HG02981 (cell line): ENCODE data around the gene CCNDBP1.
"Not testable (repeated sequence)": the region's sequence is repeated elsewhere in the genome, so short reads cannot be mapped to it uniquely, and the experiment has no call there.

Experiments
- ATAC-seq: cut with Tn5 transposase; IDR thresholded peaks from one replicate; pipeline ENCODE4 v1.9.1; 2021; ENCODE audit warnings: mild to moderate bottlenecking, moderate library complexity; ENCODE audit not compliant: unreplicated experiment

The CCNDBP1 gene

DNA sequence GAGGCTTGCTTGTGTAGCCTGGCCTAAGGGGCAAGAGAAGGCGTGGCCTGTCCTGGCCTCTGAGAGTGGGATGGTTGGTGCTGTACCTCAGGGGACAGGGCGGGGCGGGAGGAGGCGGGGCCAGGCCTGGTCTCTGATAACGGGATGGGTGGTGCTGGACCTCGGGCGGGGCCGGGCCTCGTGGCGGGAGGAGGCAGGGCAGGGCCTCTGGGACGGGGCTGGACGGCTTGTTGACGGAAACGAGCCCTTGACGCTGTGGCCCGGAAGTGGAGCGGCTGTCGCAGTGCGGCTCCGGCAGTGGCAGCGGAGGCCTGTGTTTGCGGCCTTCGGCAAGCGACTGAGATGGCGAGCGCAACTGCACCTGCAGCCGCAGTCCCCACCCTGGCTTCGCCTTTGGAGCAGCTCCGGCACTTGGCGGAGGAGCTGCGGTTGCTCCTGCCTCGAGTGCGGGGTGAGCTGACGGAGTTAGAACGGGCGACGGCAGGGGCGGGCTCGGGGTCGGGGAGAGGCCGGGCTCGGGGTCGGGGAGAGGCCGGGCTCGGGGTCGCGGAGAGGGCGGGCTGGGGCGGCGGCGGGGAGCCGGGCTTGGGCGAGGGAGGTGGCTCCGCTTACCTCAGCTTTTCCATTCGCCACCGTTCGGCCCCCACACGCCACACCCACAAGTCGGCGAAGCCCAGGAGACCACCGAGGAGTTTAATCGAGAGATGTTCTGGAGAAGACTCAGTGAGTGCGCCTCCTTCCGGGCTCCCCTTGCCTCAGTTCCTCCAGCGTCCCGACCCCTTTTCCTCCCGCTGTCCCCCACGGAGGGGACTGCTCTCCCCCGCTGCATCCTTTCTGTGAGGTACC lies at the start of gene CCNDBP1:
Gene CCNDBP1 (plus strand): TSS at position 247 of the 846 bp plus-strand sequence. CDS start 96 bp downstream, at position 343.
- peak; percentile 93 for ATAC-seq

DNA sequence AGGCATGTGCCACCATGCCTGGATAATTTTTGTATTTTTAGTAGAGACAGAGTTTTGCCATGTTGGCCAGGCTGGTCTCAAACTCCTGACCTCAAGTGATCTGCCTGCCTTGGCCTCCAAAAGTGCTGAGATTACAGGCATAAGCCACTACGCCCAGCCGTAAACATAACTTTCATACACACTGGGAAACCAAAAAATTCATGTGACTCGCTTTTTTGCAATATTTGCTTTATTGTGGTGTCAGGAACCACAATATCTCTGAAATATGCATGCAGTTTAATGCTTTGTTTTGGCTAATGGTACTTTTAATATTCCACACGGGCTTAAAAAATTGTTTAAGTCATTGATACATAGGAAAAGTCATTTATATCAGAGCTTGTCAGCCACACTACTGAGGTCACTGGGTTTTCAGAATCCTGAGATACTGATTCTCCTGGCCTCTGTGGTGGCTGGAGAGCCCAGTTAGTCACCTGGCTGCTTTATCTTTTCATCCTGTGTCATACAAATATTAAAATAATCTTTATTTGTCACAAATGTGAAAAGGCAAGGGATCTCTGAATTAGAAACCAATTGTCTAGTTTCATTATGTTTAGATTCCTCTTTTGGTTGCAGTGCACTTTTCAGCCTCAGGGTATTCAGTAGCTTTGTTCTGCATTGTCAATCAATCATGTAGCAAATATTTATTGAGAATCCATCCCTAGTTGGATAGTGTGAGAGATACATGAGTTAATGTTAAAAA lies 41.8 kb upstream of the CCNDBP1 start:
- ATAC-seq: no peak

DNA sequence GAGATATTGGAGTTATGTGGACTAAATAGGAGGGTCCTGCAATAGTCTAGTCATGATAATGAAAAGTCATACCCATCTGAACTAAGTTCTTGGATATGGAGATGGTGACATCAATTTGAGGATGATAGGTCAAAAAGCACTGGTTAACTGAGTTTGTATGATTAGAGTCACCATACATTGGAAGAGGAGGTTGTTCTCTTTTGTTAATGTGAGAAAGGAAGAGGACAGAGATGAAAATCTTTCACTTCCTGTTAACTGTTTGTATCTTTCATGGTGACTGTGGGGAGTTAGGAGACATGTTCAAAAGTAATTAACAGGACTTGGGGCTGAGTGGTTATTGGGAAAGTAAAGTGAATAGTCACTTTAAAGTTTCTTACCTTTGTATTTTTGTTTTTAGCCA lies 40.7 kb upstream of the CCNDBP1 start:
- no peak for ATAC-seq

- ATAC-seq: no peak
These were observed 39.0 kb upstream of the CCNDBP1 start for GRCh38 chr15:43146184-43146583.

DNA sequence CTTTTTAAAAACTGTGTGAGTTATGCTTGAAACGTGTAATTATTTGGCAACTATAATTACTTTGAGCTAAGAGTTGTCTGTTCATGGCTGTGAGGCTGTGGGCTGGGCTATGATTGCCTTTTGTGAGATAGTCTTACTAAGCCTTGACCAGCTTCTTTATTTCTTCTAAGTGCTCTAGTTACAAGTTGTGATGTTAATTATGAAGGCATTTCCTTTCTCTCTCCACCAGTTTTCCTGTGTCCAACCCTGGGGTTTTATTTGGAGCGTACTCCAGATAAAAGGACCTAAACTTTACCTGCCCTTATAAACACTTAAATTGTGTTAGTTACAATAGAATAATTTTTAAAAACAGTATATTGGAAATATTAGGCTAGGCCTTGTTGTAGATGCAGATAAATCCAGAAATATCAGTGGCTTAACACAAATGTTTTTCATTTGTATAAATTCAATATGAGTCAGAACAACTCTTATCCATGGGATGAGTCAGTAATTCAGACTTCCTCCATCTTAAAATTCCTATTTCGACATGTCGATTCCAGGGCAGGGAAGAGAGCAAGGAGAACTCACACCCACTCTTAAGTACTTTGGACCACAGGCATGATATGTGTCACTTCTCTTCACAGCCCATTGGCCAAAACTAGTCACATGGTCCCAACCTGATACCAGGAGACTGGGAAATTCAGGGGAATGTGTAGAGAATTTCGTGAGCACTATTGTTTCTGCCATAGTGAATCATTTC lies 34.8 kb upstream of the CCNDBP1 start:
- ATAC-seq: no peak

DNA sequence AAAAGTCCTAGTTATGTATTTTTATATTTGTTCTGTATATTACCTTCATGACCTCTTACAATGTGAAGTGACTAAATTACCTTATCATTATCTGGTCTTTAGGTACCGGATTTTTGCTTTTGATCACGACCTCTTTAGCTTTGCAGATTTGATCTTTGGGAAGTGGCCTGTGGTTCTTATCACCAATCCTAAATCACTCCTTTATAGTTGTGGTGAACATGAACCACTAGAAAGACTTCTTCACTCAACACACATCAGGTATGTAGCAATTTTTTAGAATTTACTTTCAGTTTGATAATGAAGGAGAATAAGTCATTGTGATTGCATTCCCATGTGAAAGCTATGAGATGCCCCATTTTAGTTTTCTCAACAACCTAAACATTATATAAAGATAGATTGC lies 33.5 kb upstream of the CCNDBP1 start:
- ATAC-seq: no peak

DNA sequence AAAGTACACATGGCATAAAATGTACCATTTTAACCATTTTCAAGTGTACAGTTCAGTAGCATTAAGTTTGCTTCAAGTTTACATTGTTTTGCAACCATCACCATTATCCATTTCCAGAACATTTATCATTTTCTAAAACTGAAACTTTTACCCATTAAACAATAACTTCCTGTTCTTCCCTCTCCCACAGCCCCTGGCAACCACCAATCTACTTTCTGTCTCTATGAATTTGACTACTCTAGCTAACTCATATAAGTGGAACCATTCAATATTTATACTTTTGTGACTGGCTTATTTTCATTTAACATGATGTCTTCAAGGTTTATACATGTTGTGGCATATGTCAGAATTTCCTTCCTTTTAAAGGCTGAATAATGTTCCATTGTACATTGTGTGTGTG lies 31.9 kb upstream of the CCNDBP1 start:
- ATAC-seq: no peak

DNA sequence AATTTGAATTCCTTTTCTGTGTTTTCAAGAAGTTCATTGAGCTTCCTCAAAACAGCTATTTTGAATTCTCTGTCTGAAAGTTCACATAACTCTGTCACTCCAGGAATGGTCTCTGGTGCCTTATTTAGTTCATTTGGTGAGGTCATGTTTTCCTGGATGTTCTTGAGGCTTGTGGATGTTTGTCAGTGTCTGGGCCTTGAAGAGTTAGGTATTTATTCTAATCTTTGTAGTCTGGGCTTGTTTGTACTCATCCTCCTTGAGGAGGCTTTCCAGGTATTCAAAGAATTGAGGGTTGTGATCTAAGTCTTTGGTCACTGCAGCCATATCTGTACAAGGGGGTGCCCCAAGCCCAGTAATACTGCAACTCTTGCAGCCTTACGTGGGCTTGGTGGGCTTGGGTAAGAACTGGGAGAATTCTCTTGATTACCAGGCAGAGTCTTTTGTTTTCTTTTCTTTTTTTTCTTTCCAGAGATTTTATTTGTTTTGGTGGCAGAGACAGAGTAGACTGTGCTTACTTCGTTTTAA lies 19.3 kb upstream of the CCNDBP1 start:
- no peak for ATAC-seq

- not testable (repeated sequence) for ATAC-seq
These were observed 17.9 kb upstream of the CCNDBP1 start for GRCh38 chr15:43167261-43167660.

DNA sequence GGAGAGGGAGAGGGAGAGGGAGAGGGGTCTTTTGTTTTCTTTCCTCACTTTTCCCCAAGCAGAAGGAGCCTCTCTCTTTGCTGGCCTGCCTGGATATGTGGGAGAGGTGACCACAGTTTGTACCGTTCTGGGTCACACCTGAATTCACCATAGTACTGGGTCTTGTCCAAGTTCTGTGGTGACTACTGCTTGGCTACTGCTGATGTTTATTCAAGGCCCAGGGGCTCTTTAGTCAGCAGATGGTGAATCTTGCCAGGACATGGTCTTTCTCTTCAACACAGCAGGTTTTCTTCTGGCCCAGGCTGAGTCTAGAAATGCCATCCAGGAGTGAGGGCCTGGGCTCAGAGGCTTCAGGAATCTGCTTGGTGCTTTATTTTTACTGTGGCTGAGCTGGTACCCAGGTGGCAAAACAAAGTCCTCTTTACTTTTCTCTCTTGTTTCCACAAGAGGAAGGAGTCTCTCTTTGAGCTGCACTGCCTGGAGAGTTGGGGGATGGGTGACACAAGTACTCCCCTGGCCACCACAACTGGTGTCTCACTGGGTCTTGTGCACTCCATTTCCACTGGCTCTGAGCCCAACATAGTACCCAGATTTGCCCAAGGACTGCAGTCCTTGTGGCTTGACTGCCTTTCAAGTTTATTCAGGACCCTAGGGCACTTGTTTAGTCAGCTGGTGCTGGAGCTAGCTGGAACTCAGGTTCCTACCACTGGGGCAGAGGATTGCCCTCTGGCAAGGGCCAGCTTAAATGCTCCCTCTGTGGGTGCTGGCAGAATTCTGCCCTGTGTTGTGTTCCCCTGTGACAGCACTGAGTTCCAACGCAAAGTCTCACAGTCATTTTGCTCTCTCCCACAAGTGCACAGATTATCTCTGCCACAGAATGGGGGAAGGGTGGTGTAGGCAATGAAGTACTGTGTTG lies 16.8 kb upstream of the CCNDBP1 start:
- ATAC-seq: no peak

DNA sequence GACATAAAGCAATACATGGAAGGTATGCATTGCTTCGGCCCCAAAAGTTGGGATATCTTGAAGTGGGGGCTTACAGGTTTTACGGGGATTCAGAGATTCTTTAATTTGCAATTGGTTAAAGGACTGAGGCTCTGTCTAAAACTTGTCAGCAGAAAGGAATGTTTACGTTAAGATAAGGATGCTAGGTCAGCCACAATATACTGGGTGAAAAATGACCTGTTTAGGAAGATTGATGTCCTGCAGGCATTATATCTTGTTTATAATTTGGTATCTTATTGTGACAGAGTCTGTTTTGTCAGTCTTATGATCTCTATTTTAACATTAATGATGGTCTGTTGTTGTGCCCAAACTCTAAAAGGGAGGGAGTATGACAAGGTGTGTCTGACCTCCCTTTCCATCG lies 15.3 kb upstream of the CCNDBP1 start:
- ATAC-seq: no peak

GRCh38 chr15:43175656-43176309 lies 9.4 kb upstream of the CCNDBP1 start:
- not testable (repeated sequence) for ATAC-seq

GRCh38 chr15:43177147-43177546 lies 8.1 kb upstream of the CCNDBP1 start:
- ATAC-seq: not testable (repeated sequence)

GRCh38 chr15:43183270-43183669 lies 1.9 kb upstream of the CCNDBP1 start:
- no peak for ATAC-seq

GRCh38 chr15:43184407-43185124 lies 637 bp upstream of the CCNDBP1 start:
- ATAC-seq: no peak

GRCh38 chr15:43186003-43186353 lies 775 bp downstream of the CCNDBP1 start:
- no peak for ATAC-seq

DNA sequence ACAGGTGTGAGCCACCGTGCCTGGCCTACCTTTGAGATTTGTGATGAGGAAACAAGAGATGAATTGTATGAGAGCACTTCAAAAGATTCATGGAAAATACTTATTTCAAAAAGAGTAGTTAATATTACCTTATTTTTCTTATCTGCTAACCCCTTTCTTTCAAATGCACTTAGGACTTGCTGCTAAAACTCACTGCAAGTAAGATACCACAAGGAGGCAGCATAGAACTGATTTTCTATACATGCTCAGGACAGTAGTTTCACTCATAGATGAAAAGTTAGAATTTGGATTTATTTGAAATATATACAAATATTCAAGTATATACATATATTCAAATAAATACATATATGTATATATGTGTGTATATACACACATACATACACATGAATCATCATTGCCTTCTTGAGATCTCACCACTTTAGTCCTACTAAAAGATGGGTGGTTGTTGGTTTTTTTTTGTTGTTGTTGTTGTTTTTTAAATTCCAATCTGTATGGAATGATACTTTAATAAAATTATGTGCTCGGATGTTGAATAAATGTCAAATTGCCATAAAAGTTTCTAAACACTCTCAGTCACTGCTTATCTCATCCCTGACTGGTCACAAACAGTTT lies 2.4 kb downstream of the CCNDBP1 start:
- ATAC-seq: no peak

DNA sequence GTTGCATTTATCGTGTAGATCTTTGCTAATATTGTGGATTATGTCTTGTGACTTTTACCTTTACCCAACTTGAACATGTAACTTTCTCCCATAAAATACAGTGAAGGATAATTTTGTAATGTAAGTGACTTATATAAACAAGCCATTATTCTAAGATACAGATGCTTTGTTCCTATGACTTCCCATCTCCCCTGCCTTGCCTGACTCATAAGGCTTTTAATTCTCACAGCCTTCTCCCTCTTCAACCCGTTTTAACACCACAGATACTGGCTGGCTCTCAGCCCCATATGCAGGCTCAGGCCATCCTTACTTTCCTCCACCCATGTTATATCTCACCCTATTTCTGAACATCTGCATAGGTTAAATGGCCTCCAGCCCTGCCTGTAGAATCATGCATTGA lies 4.1 kb downstream of the CCNDBP1 start:
- no peak for ATAC-seq

- ATAC-seq: no peak
These were observed 5.0 kb downstream of the CCNDBP1 start for GRCh38 chr15:43190178-43190577.
